ENCODE measurements around the gene CDC123.
"Not testable (repeated sequence)": the region's sequence is repeated elsewhere in the genome, so short reads cannot be mapped to it uniquely, and the experiment has no call there.

GRCh38 chr10:12234687-12235086 lies 38.7 kb downstream of the CDC123 start:
- TF ChIP-seq POLR2A, POLR2AphosphoS5, CTCF, EP300 (IDR thresholded peaks at IDR 0.05): not testable (repeated sequence)

Measured in sigmoid colon (tissue), 4 donors.